K562 (cell line): ENCODE data around the gene RGS7. TPM values are rescaled to one million over a fixed set of nuclear protein-coding genes. Genes with fewer than 3 reads are reported as not detected.

Source experiments
- ATAC-seq: fragments of 200-7000 bp; cut with Tn5 transposase; 3 replicates; pipeline ENCODE4 v1.9.1; 2020; ENCODE audit warnings: moderate library complexity
- BruUV-seq: library from RNA; stranded (reverse); fragments of 400-500 nt; replicated peaks from 2 replicates; lab custom pipeline; 2021; lab: Mats Ljungman, UMichigan
- CTCF ChIA-PET: fragments of 300-600 bp; formaldehyde crosslinking; extraction: SDS; loops from one replicate; lab custom pipeline; 2021; ENCODE audit warnings: low intra/inter-chr PET ratio; lab: Yijun Ruan, JAX
- POLR2A ChIA-PET: fragments of 300-600, 350-650 bp; sonication (Branson Sonifier 250); formaldehyde crosslinking; extraction: SDS; loops from one replicate; lab custom pipeline; 2021; ENCODE audit warnings: antibody characterized with exemption, inconsistent platforms; lab: Yijun Ruan, JAX
- DNase-seq, 4 experiments: peaks; one replicate each; pipeline versions ENCODE4 v3.0.0 to v3.0.0-alpha.2; 2011 to 2018; ENCODE audit warnings: low spot score in 3 of 4, mixed read lengths in 3 of 4; ENCODE audit errors: extremely low read depth in 1 of 4
- FAIRE-seq: peaks from 2 replicates; lab custom pipeline; 2011; peaks lifted over from hg19 to GRCh38; lab: Jason Lieb, UNC
- H2AFZ ChIP-seq: 2 replicates; pipeline ENCODE4 v1.6.0; 2011; ENCODE audit warnings: low read depth, low read length, control low read depth, inconsistent platforms
- H3K27ac ChIP-seq: fragments of 200-600 bp; 3 replicates; pipeline ENCODE4 v1.8.0; 2011; ENCODE audit warnings: low read depth, mild to moderate bottlenecking, control low read depth, inconsistent platforms, low read length, moderate library complexity, mixed read lengths; ENCODE audit errors: extremely low read depth
- H3K27me3 ChIP-seq, 2 experiments: fragments of 300-600 bp in 1 of 2; 2 replicates in 1 of 2; 3 replicates in 1 of 2; pipeline versions ENCODE4 v1.6.0 to v1.8.0; 2011; ENCODE audit warnings: inconsistent platforms in 2 of 2, low read length in 2 of 2, mild to moderate bottlenecking in 1 of 2, mixed read lengths in 1 of 2, moderate library complexity in 1 of 2; ENCODE audit not compliant: control insufficient read depth in 2 of 2, insufficient read depth in 2 of 2
- H3K36me3 ChIP-seq: fragments of 300-600 bp; 3 replicates; pipeline ENCODE4 v1.8.0; 2011; ENCODE audit warnings: mild to moderate bottlenecking, low read length, inconsistent platforms; ENCODE audit not compliant: control insufficient read depth, insufficient read depth
- H3K4me1 ChIP-seq, 2 experiments: fragments of 200-600 bp in 1 of 2; replicated peaks in 1 of 2; 2 replicates in 1 of 2; 3 replicates in 1 of 2; pipeline versions ENCODE4 v1.5.1 to v1.8.0; 2011; ENCODE audit warnings: inconsistent platforms in 2 of 2, low read length in 2 of 2, mild to moderate bottlenecking in 1 of 2, mixed read lengths in 1 of 2, moderate library complexity in 1 of 2; ENCODE audit not compliant: control insufficient read depth in 2 of 2, insufficient read depth in 2 of 2
- H3K4me2 ChIP-seq: 2 replicates; pipeline ENCODE4 v1.6.1; 2011; ENCODE audit warnings: low read length, control low read depth, inconsistent platforms, mixed read lengths; ENCODE audit not compliant: insufficient read depth
- H3K4me3 ChIP-seq: fragments of 200-600 bp; sonication (generic), shearing (Covaris generic); 2 replicates; pipeline ENCODE4 v1.5.1; 2016; ENCODE audit warnings: control low read depth, inconsistent platforms
- H3K79me2 ChIP-seq: fragments of 200-600 bp; 3 replicates; pipeline ENCODE4 v1.8.0; 2011; ENCODE audit warnings: low read length, inconsistent platforms; ENCODE audit not compliant: control insufficient read depth, insufficient read depth
- H3K9ac ChIP-seq, 2 experiments: 2 replicates each; pipeline versions ENCODE4 v1.6.0 to v1.6.1; 2011; ENCODE audit warnings: low read depth in 2 of 2, low read length in 2 of 2, control low read depth in 1 of 2, inconsistent platforms in 1 of 2, mild to moderate bottlenecking in 1 of 2, mixed read lengths in 1 of 2; ENCODE audit not compliant: insufficient read depth in 1 of 2
- H3K9me1 ChIP-seq: one replicate; pipeline ENCODE4 v1.6.0; 2011; ENCODE audit warnings: inconsistent platforms, mild to moderate bottlenecking, low read length, moderate library complexity; ENCODE audit not compliant: control insufficient read depth, insufficient read depth
- H3K9me3 ChIP-seq: replicated peaks from 2 replicates; pipeline ENCODE4 v1.5.1; 2011; ENCODE audit warnings: low read depth, low read length, inconsistent platforms; ENCODE audit not compliant: control insufficient read depth, insufficient read depth
- H4K20me1 ChIP-seq: replicated peaks from 2 replicates; pipeline ENCODE4 v1.6.1; 2011; ENCODE audit warnings: low read length, inconsistent platforms, mixed read lengths; ENCODE audit not compliant: control insufficient read depth, insufficient read depth
- EZH2 ChIP-seq: IDR thresholded peaks from 2 replicates; pipeline ENCODE4 v1.6.1; 2012; ENCODE audit warnings: low read depth, mild to moderate bottlenecking, inconsistent platforms, low read length, borderline replicate concordance
- MXI1 ChIP-seq: IDR thresholded peaks from 2 replicates; pipeline ENCODE4 v1.6.1; 2011; ENCODE audit warnings: low read depth, mild to moderate bottlenecking, improper control_type of control experiment, low read length
- NELFE ChIP-seq: IDR thresholded peaks from 2 replicates; pipeline ENCODE4 v1.6.1; 2011; ENCODE audit warnings: mild to moderate bottlenecking; ENCODE audit not compliant: insufficient read depth, insufficient read length
- OTX1 ChIP-seq: fragments of 450-650 bp; formaldehyde crosslinking; IDR thresholded peaks from 2 replicates; pipeline ENCODE4 v1.4.0; 2022; ENCODE audit warnings: mild to moderate bottlenecking
- SP2 ChIP-seq: IDR thresholded peaks from 2 replicates; pipeline ENCODE4 v1.6.1; 2011; ENCODE audit warnings: mild to moderate bottlenecking, low read depth, low read length, moderate library complexity; ENCODE audit not compliant: poor library complexity, severe bottlenecking; ENCODE audit errors: extremely low read depth
- TAF15 ChIP-seq: fragments of 200-400 bp; formaldehyde crosslinking; IDR thresholded peaks from 2 replicates; pipeline ENCODE4 v1.6.1; 2017; ENCODE audit warnings: mild to moderate bottlenecking, low read depth, low read length, moderate library complexity
- TGIF2 ChIP-seq: sonication (generic); formaldehyde crosslinking; IDR thresholded peaks from 2 replicates; pipeline ENCODE4 v1.8.1; 2022; ENCODE audit warnings: mild to moderate bottlenecking, missing genetic modification reagents, moderate library complexity
- YBX1 ChIP-seq: fragments of 450-650 bp; IDR thresholded peaks from 2 replicates; pipeline ENCODE4 v1.7.1; 2016; ENCODE audit warnings: mild to moderate bottlenecking
- ZNF76 ChIP-seq: fragments of 250-450 bp; sonication (Bioruptor Pico); IDR thresholded peaks from 2 replicates; pipeline ENCODE4 v1.4.0; 2020; ENCODE audit warnings: mild to moderate bottlenecking, moderate library complexity, borderline replicate concordance
- WGBS: fragments of 100-300 bp; shearing (Covaris generic); methylation state at CpG from one replicate; pipeline ENCODE4 v1.1.6; 2016; ENCODE audit warnings: low coverage, mixed read lengths; ENCODE audit not compliant: insufficient coverage; ENCODE audit errors: missing lambda C conversion rate; 5-methylcytosine and 5-hydroxymethylcytosine counted together
- in situ Hi-C: fragments of 300-500 bp; cut with MboI; formaldehyde crosslinking; loops from 4 replicates; pipeline ENCODE4 v1.15.0; 2018; ENCODE audit warnings: inconsistent platforms, mixed read lengths
- intact Hi-C: fragments of 100-400 bp; cut with micrococcal nuclease; formaldehyde crosslinking; loops from 2 replicates; pipeline ENCODE4 v1.14.2; 2022
- polyA plus RNA-seq, 8 experiments: library from polyadenylated mRNA; depleted of rRNA in 4 of 8; stranded (reverse) in 5 of 8; unstranded in 3 of 8; fragments of >200 nt; fragmentation: Nextera tagmentation in 2 of 8; fragmentation: Illumina TruSeq in 1 of 8; extraction: Ambion mirVana in 2 of 8; extraction: Trizol in 1 of 8; gene quantifications; 2 replicates each; pipeline versions ENCODE4 v1.2.1 to v1.2.3, GENCODE V29; 2011 to 2014; ENCODE audit warnings: inconsistent platforms in 1 of 8, missing spikeins in 1 of 8
- total RNA-seq, 7 experiments: library from RNA; depleted of rRNA in 6 of 7; stranded (reverse); fragments of >200 nt in 6 of 7; fragmentation: Illumina TruSeq in 2 of 7; extraction: Trizol in 2 of 7; gene quantifications; 2 replicates each; pipeline versions ENCODE4 v1.2.1 to v1.2.3, GENCODE V29; 2011 to 2021; ENCODE audit warnings: low replicate concordance in 1 of 7
- TF ChIP-seq, protein P1 (sequence below): sonication (generic); formaldehyde crosslinking; IDR thresholded peaks from 2 replicates; pipeline ENCODE4 v1.8.1; 2023; ENCODE audit warnings: mild to moderate bottlenecking, missing genetic modification reagents
- TF ChIP-seq, protein P2 (sequence below): fragments of 200-600 bp; sonication (generic); IDR thresholded peaks from one replicate; pipeline ENCODE4 v1.6.1; 2012; ENCODE audit warnings: mild to moderate bottlenecking, low read depth, low read length, inconsistent platforms

RGS7 gene
- total and polyA plus RNA-seq, 9 of the 15 experiments (the other 6 are each of a cell fraction or from before 2014, with no cell fraction given): not detected

DNA sequence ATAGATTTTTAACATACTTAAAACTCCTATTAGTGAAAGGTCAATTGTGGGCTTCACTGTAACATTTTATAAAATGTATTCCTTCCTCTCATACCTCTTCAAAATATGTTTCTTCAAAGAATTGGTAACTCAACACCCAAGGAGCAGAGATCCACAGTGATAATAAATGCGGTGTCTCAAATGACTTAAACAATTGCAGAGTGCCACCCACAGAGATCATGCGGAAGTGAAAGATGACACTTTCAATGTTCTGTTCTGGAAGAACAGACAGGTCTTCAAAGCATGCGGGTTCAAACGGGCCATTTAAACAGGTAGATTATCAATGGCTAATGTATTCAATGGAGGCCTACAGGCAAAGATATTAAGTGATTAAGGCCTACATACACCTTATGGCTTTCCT, 588.0 kb downstream of the RGS7 start:
- Histone ChIP-seq H2AFZ (no peak overlapping the region), H3K27ac (no peak overlapping the region), H3K79me2 (no peaks in the 10 kb centered on the region), H3K36me3 (no peaks in the 10 kb centered on the region), H3K9me3 (no peaks in the 10 kb centered on the region; the same call in 1 of the 2 replicates), H3K9me1 (no peaks in the 10 kb centered on the region), H4K20me1 (no peaks in the 10 kb centered on the region), H3K27me3 (no peaks in the 10 kb centered on the region), H3K4me2 (no peak overlapping the region), H3K4me1 (no peaks in the 10 kb centered on the region), H3K4me3 (no peak overlapping the region), H3K9ac (no peak overlapping the region)
- ATAC-seq (no peak), FAIRE-seq (no peak), DNase-seq (no peak)
- WGBS: 17% methylated on average over 4 of the region's 4 CpGs
- in situ Hi-C loops (no loop called here), intact Hi-C loops (no loop called here)
- BruUV-seq: no TSS peak
- ChIA-PET POLR2A (no interaction called here), CTCF (no interaction called here)
- TF ChIP-seq MXI1 (no peak), TGIF2 (CRISPR knock-in tag) (no peak), NELFE (no peak), TAF15 (no peak), YBX1 (no peak), ZNF76 (no peak), SP2 (no peak), EZH2 (no peak), OTX1 (no peak)
- TF ChIP-seq, protein P1, sequence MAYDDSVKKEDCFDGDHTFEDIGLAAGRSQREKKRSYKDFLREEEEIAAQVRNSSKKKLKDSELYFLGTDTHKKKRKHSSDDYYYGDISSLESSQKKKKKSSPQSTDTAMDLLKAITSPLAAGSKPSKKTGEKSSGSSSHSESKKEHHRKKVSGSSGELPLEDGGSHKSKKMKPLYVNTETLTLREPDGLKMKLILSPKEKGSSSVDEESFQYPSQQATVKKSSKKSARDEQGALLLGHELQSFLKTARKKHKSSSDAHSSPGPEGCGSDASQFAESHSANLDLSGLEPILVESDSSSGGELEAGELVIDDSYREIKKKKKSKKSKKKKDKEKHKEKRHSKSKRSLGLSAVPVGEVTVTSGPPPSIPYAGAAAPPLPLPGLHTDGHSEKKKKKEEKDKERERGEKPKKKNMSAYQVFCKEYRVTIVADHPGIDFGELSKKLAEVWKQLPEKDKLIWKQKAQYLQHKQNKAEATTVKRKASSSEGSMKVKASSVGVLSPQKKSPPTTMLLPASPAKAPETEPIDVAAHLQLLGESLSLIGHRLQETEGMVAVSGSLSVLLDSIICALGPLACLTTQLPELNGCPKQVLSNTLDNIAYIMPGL (CRISPR knock-in tag): no peak
- TF ChIP-seq, protein P2, sequence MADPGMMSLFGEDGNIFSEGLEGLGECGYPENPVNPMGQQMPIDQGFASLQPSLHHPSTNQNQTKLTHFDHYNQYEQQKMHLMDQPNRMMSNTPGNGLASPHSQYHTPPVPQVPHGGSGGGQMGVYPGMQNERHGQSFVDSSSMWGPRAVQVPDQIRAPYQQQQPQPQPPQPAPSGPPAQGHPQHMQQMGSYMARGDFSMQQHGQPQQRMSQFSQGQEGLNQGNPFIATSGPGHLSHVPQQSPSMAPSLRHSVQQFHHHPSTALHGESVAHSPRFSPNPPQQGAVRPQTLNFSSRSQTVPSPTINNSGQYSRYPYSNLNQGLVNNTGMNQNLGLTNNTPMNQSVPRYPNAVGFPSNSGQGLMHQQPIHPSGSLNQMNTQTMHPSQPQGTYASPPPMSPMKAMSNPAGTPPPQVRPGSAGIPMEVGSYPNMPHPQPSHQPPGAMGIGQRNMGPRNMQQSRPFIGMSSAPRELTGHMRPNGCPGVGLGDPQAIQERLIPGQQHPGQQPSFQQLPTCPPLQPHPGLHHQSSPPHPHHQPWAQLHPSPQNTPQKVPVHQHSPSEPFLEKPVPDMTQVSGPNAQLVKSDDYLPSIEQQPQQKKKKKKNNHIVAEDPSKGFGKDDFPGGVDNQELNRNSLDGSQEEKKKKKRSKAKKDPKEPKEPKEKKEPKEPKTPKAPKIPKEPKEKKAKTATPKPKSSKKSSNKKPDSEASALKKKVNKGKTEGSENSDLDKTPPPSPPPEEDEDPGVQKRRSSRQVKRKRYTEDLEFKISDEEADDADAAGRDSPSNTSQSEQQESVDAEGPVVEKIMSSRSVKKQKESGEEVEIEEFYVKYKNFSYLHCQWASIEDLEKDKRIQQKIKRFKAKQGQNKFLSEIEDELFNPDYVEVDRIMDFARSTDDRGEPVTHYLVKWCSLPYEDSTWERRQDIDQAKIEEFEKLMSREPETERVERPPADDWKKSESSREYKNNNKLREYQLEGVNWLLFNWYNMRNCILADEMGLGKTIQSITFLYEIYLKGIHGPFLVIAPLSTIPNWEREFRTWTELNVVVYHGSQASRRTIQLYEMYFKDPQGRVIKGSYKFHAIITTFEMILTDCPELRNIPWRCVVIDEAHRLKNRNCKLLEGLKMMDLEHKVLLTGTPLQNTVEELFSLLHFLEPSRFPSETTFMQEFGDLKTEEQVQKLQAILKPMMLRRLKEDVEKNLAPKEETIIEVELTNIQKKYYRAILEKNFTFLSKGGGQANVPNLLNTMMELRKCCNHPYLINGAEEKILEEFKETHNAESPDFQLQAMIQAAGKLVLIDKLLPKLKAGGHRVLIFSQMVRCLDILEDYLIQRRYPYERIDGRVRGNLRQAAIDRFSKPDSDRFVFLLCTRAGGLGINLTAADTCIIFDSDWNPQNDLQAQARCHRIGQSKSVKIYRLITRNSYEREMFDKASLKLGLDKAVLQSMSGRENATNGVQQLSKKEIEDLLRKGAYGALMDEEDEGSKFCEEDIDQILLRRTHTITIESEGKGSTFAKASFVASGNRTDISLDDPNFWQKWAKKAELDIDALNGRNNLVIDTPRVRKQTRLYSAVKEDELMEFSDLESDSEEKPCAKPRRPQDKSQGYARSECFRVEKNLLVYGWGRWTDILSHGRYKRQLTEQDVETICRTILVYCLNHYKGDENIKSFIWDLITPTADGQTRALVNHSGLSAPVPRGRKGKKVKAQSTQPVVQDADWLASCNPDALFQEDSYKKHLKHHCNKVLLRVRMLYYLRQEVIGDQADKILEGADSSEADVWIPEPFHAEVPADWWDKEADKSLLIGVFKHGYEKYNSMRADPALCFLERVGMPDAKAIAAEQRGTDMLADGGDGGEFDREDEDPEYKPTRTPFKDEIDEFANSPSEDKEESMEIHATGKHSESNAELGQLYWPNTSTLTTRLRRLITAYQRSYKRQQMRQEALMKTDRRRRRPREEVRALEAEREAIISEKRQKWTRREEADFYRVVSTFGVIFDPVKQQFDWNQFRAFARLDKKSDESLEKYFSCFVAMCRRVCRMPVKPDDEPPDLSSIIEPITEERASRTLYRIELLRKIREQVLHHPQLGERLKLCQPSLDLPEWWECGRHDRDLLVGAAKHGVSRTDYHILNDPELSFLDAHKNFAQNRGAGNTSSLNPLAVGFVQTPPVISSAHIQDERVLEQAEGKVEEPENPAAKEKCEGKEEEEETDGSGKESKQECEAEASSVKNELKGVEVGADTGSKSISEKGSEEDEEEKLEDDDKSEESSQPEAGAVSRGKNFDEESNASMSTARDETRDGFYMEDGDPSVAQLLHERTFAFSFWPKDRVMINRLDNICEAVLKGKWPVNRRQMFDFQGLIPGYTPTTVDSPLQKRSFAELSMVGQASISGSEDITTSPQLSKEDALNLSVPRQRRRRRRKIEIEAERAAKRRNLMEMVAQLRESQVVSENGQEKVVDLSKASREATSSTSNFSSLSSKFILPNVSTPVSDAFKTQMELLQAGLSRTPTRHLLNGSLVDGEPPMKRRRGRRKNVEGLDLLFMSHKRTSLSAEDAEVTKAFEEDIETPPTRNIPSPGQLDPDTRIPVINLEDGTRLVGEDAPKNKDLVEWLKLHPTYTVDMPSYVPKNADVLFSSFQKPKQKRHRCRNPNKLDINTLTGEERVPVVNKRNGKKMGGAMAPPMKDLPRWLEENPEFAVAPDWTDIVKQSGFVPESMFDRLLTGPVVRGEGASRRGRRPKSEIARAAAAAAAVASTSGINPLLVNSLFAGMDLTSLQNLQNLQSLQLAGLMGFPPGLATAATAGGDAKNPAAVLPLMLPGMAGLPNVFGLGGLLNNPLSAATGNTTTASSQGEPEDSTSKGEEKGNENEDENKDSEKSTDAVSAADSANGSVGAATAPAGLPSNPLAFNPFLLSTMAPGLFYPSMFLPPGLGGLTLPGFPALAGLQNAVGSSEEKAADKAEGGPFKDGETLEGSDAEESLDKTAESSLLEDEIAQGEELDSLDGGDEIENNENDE: no peak
